ENCODE data around the gene ZIM2.
"Not testable (repeated sequence)": the region's sequence is repeated elsewhere in the genome, so short reads cannot be mapped to it uniquely, and the experiment has no call there.

ZIM2 gene

DNA sequence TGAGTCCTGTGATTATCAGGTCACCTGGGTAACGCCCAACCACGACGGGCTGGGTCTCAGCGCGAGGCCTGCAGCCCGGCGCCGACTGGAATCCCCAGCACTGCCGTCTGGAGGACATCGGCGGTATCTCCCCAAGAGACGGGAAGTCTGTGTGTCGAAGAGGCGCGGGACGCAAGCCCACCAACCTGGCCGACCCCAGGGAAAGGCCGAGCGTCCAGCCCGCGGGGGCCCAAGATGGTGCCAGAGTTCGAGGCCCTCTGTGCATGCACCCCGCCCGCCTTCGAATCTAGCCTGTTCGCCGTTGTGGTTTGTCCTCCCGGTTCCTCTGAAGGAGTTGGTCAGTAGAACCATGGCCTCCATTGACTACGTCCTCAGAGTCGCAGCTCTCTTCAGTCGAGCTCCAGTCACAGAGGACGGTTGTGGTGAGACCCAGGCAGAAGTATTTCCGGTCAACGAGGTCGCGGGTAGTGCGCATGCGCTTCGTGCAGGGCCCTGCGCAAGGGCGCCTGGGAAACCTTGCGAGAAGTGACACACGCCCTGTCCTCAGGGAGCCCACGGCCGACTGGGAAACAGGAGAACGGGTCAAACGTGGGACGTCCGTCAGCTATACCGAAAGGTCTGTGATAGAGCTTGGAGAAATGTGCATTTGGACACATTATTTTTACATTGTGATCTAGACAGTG, 24.1 kb upstream of the ZIM2 start:
- Histone ChIP-seq H3K27me3 (ENCODE audit: insufficient read depth, low read length) (no peaks in the 10 kb centered on the region), H3K9ac (ENCODE audit: low read depth, low read length) (no peak overlapping the region), H3K27ac (ENCODE audit: low read length) (no peak overlapping the region), H3K36me3 (ENCODE audit: insufficient read depth, low read depth, low read length) (no peaks in the 10 kb centered on the region), H3K4me3 (ENCODE audit: low read length) (no peak overlapping the region), H3K4me1 (ENCODE audit: insufficient read depth, low read length) (no peaks in the 10 kb centered on the region), H3K9me3 (ENCODE audit: insufficient read depth, low read depth, low read length) (peaks cover 94% of the 10 kb centered on the region)

GRCh38 chr19:56862741-56863140, 22.2 kb upstream of the ZIM2 start:
- no peaks in the 10 kb centered on the region for H3K27me3 ChIP-seq (ENCODE audit: insufficient read depth, low read length)
- peaks cover 90% of the 10 kb centered on the region for H3K9me3 ChIP-seq (ENCODE audit: insufficient read depth, low read depth, low read length)
- no peaks in the 10 kb centered on the region for H3K36me3 ChIP-seq (ENCODE audit: insufficient read depth, low read depth, low read length)
- no peak overlapping the region for H3K9ac ChIP-seq (ENCODE audit: low read depth, low read length)
- no peak overlapping the region for H3K27ac ChIP-seq (ENCODE audit: low read length)
- H3K4me3 ChIP-seq (ENCODE audit: low read length) = no peak overlapping the region
- no peaks in the 10 kb centered on the region for H3K4me1 ChIP-seq (ENCODE audit: insufficient read depth, low read length)

DNA sequence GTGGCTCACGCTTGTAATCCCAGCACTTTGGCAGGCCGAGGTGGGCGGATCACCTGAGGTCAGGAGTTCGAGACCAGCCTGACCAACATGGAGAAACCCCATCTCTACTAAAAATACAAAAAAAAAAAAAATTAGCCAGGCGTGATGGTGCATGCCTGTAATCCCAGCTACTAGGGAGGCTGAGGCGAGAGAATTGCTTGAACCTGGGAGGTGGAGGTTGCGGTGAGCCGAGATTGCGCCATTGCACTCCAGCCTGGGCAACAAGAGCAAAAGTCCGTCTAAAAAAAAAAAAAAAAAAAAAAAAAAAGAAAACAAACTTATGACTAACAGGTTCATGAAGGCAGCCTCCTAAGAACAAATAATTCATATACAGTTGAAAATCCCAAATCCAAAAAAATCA, 19.9 kb upstream of the ZIM2 start:
- H3K9me3 ChIP-seq (ENCODE audit: insufficient read depth, low read depth, low read length) = peaks cover 91% of the 10 kb centered on the region

GRCh38 chr19:56858026-56858425, 17.5 kb upstream of the ZIM2 start:
- H3K9ac ChIP-seq (ENCODE audit: low read depth, low read length) = no peak overlapping the region
- H3K4me1 ChIP-seq (ENCODE audit: insufficient read depth, low read length) = no peaks in the 10 kb centered on the region
- no peaks in the 10 kb centered on the region for H3K27me3 ChIP-seq (ENCODE audit: insufficient read depth, low read length)
- H3K27ac ChIP-seq (ENCODE audit: low read length) = no peak overlapping the region
- H3K36me3 ChIP-seq (ENCODE audit: insufficient read depth, low read depth, low read length) = no peaks in the 10 kb centered on the region
- H3K4me3 ChIP-seq (ENCODE audit: low read length) = no peak overlapping the region
- peaks cover 86% of the 10 kb centered on the region for H3K9me3 ChIP-seq (ENCODE audit: insufficient read depth, low read depth, low read length)

More for the DNA sequence above, 19.9 kb upstream of the ZIM2 start:
- H3K4me1 ChIP-seq (ENCODE audit: insufficient read depth, low read length); H3K9ac ChIP-seq (ENCODE audit: low read depth, low read length); H3K27ac ChIP-seq (ENCODE audit: low read length); H3K27me3 ChIP-seq (ENCODE audit: insufficient read depth, low read length); H3K4me3 ChIP-seq (ENCODE audit: low read length); H3K36me3 ChIP-seq (ENCODE audit: insufficient read depth, low read depth, low read length): not testable (repeated sequence)

GRCh38 chr19:56856822-56857221, 16.3 kb upstream of the ZIM2 start:
- no peak overlapping the region for H3K27ac ChIP-seq (ENCODE audit: low read length)
- H3K9me3 ChIP-seq (ENCODE audit: insufficient read depth, low read depth, low read length) = peaks cover 80% of the 10 kb centered on the region
- H3K4me3 ChIP-seq (ENCODE audit: low read length) = no peak overlapping the region

GRCh38 chr19:56852361-56852760, 11.8 kb upstream of the ZIM2 start:
- H3K27ac ChIP-seq (ENCODE audit: low read length); H3K27me3 ChIP-seq (ENCODE audit: insufficient read depth, low read length); H3K36me3 ChIP-seq (ENCODE audit: insufficient read depth, low read depth, low read length); H3K4me3 ChIP-seq (ENCODE audit: low read length); H3K4me1 ChIP-seq (ENCODE audit: insufficient read depth, low read length); H3K9ac ChIP-seq (ENCODE audit: low read depth, low read length): not testable (repeated sequence)
- H3K9me3 ChIP-seq (ENCODE audit: insufficient read depth, low read depth, low read length) = peaks cover 83% of the 10 kb centered on the region

More at GRCh38 chr19:56856822-56857221, 16.3 kb upstream of the ZIM2 start:
- Histone ChIP-seq H3K27me3 (ENCODE audit: insufficient read depth, low read length) (no peaks in the 10 kb centered on the region), H3K36me3 (ENCODE audit: insufficient read depth, low read depth, low read length) (no peaks in the 10 kb centered on the region), H3K4me1 (ENCODE audit: insufficient read depth, low read length) (no peaks in the 10 kb centered on the region), H3K9ac (ENCODE audit: low read depth, low read length) (no peak overlapping the region)

DNA sequence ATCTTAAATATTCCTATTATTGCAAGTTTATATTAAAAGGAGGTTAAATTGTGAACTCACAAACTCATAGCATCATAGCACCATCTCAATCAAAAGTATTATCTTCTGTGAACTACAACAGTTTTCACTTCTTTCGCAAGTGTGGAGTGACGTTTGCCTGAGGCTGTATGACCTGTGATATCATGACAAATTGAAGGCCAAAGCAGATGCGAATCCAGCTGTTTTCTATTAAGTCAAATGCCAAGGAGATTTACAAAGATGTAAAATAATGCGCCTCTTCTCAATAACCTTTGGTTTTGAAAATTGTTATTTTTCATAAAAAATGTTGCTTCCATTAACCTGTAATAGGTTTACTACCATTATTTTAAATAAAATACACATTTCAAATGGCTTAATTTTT, 7.6 kb upstream of the ZIM2 start:
- no peaks in the 10 kb centered on the region for H3K27me3 ChIP-seq (ENCODE audit: insufficient read depth, low read length)
- no peak overlapping the region for H3K9ac ChIP-seq (ENCODE audit: low read depth, low read length)
- H3K4me3 ChIP-seq (ENCODE audit: low read length) = no peak overlapping the region
- no peaks in the 10 kb centered on the region for H3K36me3 ChIP-seq (ENCODE audit: insufficient read depth, low read depth, low read length)
- H3K27ac ChIP-seq (ENCODE audit: low read length) = no peak overlapping the region
- H3K9me3 ChIP-seq (ENCODE audit: insufficient read depth, low read depth, low read length) = peaks cover 87% of the 10 kb centered on the region
- H3K4me1 ChIP-seq (ENCODE audit: insufficient read depth, low read length) = no peaks in the 10 kb centered on the region

DNA sequence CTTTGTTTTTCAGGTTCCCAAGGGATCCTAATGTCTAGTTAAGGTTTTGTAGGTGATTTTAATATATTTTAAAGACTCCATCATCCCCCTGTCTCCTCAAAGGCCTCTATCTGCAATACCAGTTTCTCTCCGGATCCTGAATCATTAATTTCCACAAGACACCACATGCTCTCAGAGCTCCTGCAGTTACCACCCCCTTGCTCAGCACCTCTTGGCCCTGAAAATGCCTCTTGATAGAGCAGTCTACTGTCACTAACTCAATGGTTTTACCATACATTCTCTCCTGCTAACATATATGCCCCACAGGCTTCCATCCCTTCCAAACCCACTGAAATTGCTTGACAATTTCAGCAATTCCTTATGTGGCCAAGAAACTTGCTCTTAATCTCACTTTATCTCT, 1.9 kb upstream of the ZIM2 start:
- H3K9ac ChIP-seq (ENCODE audit: low read depth, low read length) = no peak overlapping the region

DNA sequence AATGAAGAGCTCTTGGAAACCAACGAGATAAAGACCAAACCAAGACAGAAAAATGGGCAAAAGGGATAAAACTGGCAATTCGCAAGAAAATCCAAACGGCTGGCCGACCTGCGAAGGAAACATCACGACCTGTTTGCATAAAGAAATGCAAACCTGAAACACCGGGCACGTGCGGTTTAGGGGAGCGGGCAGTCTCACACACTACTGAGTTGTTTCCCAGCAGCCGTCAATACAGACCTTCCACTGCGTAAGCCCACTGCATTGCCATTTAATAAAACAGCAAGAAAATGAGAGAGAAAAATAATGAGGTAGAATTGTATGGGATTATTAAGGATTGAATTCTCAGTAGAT, 642 bp upstream of the ZIM2 start:
- peaks cover 95% of the 10 kb centered on the region for H3K9me3 ChIP-seq (ENCODE audit: insufficient read depth, low read depth, low read length)
- H3K9ac ChIP-seq (ENCODE audit: low read depth, low read length) = no peak overlapping the region
- no peaks in the 10 kb centered on the region for H3K27me3 ChIP-seq (ENCODE audit: insufficient read depth, low read length)
- no peak overlapping the region for H3K27ac ChIP-seq (ENCODE audit: low read length)
- no peaks in the 10 kb centered on the region for H3K4me1 ChIP-seq (ENCODE audit: insufficient read depth, low read length)
- no peaks in the 10 kb centered on the region for H3K36me3 ChIP-seq (ENCODE audit: insufficient read depth, low read depth, low read length)
- H3K4me3 ChIP-seq (ENCODE audit: low read length) = no peak overlapping the region

More for the DNA sequence above, 1.9 kb upstream of the ZIM2 start:
- Histone ChIP-seq H3K36me3 (ENCODE audit: insufficient read depth, low read depth, low read length) (no peaks in the 10 kb centered on the region), H3K4me1 (ENCODE audit: insufficient read depth, low read length) (no peaks in the 10 kb centered on the region), H3K9me3 (ENCODE audit: insufficient read depth, low read depth, low read length) (peaks cover 95% of the 10 kb centered on the region), H3K4me3 (ENCODE audit: low read length) (no peak overlapping the region; the same call in 1 of the 2 replicates), H3K27ac (ENCODE audit: low read length) (no peak overlapping the region), H3K27me3 (ENCODE audit: insufficient read depth, low read length) (no peaks in the 10 kb centered on the region)

- Histone ChIP-seq H3K27ac (ENCODE audit: low read length) (no peak overlapping the region), H3K4me3 (ENCODE audit: low read length) (no peak overlapping the region)
Measured at GRCh38 chr19:56839652-56840450, 675 bp downstream of the ZIM2 start.

DNA sequence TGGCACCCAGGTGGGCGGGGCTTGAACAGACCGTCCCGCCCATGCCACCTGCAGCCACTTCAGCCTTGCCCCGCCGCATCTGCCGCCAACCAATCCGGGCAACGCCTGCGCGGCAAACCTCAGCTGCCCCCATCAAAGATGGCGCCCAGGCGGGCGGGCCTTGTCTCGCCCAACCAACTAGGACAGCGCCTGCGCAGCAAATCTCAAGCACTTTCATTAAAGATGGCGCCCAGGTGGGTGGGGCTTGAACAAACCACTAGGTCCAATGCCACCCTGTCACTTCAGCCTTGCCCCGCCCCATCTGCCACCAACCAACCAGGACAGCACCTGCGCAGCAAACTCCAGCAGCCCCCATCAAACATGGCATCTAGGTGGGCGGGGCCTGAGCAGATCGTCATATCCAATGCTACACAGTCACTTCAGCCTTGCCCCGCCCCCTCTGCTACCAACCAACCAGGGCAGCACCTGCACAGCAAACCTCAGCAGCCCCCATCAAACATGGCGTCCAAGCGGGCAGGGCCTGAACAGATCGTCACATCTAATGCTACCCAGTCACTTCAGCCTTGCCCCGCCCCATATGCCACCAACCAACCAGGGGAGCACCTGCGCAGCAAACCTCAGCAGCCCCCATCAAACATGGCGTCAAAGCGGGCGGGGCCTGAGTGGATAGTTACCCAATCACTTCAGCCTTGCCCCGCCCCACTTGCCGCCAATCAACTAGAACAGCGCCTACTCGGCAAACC, 1.4 kb downstream of the ZIM2 start:
- H3K27ac ChIP-seq (ENCODE audit: low read length) = no peak overlapping the region
- H3K36me3 ChIP-seq (ENCODE audit: insufficient read depth, low read depth, low read length) = no peaks in the 10 kb centered on the region
- H3K9ac ChIP-seq (ENCODE audit: low read depth, low read length) = no peak overlapping the region
- H3K4me3 ChIP-seq (ENCODE audit: low read length) = no peak overlapping the region
- H3K9me3 ChIP-seq (ENCODE audit: insufficient read depth, low read depth, low read length) = peaks cover 96% of the 10 kb centered on the region
- H3K27me3 ChIP-seq (ENCODE audit: insufficient read depth, low read length) = no peaks in the 10 kb centered on the region
- no peaks in the 10 kb centered on the region for H3K4me1 ChIP-seq (ENCODE audit: insufficient read depth, low read length)

More at GRCh38 chr19:56839652-56840450, 675 bp downstream of the ZIM2 start:
- peaks cover 96% of the 10 kb centered on the region for H3K9me3 ChIP-seq (ENCODE audit: insufficient read depth, low read depth, low read length)
- no peaks in the 10 kb centered on the region for H3K27me3 ChIP-seq (ENCODE audit: insufficient read depth, low read length)
- no peaks in the 10 kb centered on the region for H3K4me1 ChIP-seq (ENCODE audit: insufficient read depth, low read length)
- no peaks in the 10 kb centered on the region for H3K36me3 ChIP-seq (ENCODE audit: insufficient read depth, low read depth, low read length)
- H3K9ac ChIP-seq (ENCODE audit: low read depth, low read length) = no peak overlapping the region

Measured in iPS-20b (cell line).